HepG2 (cell line): ENCODE results near the gene KIF24. TPM values are rescaled to one million over a fixed set of nuclear protein-coding genes. Genes with fewer than 3 reads are reported as not detected.

Experiments used
- EP300 ChIP-seq, 3 experiments: sonication (generic) in 1 of 3; formaldehyde crosslinking in 1 of 3; IDR thresholded peaks; 2 replicates each; pipeline versions ENCODE4 v1.5.1 to v1.6.1; 2011 to 2020; ENCODE audit warnings: low read depth in 2 of 3, low read length in 2 of 3, borderline replicate concordance in 1 of 3, improper control_type of control experiment in 1 of 3, mild to moderate bottlenecking in 1 of 3, missing genetic modification reagents in 1 of 3, moderate library complexity in 1 of 3
- ERF ChIP-seq: IDR thresholded peaks from 2 replicates; pipeline ENCODE4 v1.6.1; 2018; ENCODE audit warnings: missing biosample characterization, missing genetic modification reagents
- HNRNPL ChIP-seq: fragments of 200-400 bp; formaldehyde crosslinking; IDR thresholded peaks from 2 replicates; pipeline ENCODE4 v1.6.1; 2017; ENCODE audit warnings: mild to moderate bottlenecking, low read depth, low read length
- KDM2A ChIP-seq: sonication (generic); formaldehyde crosslinking; IDR thresholded peaks from 2 replicates; pipeline ENCODE4 v1.4.0; 2020; ENCODE audit warnings: low read depth, missing genetic modification reagents, borderline replicate concordance
- KLF16 ChIP-seq, 2 experiments: sonication (generic) in 1 of 2; formaldehyde crosslinking in 1 of 2; IDR thresholded peaks; 2 replicates each; pipeline versions ENCODE4 v1.6.1 to v1.8.0; 2016 to 2023; ENCODE audit warnings: missing genetic modification reagents in 2 of 2, missing compliant biosample characterization in 1 of 2
- RFXANK ChIP-seq: IDR thresholded peaks from 2 replicates; pipeline ENCODE4 v1.6.1; 2016
- SIN3A ChIP-seq: IDR thresholded peaks from 2 replicates; pipeline ENCODE4 v1.6.1; 2011; ENCODE audit warnings: low read depth, mild to moderate bottlenecking, control low read depth, low read length, borderline replicate concordance
- SPEN ChIP-seq: sonication (generic); formaldehyde crosslinking; IDR thresholded peaks from 2 replicates; pipeline ENCODE4 v1.5.1; 2020; ENCODE audit warnings: low read depth, mild to moderate bottlenecking, missing genetic modification reagents
- TEAD3 ChIP-seq: optimal IDR thresholded peaks from 2 replicates; pipeline ENCODE3; 2016; ENCODE audit warnings: borderline replicate concordance
- ZFX ChIP-seq: sonication (generic); formaldehyde crosslinking; IDR thresholded peaks from 2 replicates; pipeline ENCODE4 v1.4.0; 2020; ENCODE audit warnings: mild to moderate bottlenecking, low read depth, missing genetic modification reagents, moderate library complexity
- ZMYM4 ChIP-seq: sonication (generic); formaldehyde crosslinking; IDR thresholded peaks from 2 replicates; pipeline ENCODE4 v1.8.1; 2023; ENCODE audit warnings: mild to moderate bottlenecking, missing genetic modification reagents
- ZNF264 ChIP-seq: sonication (generic); formaldehyde crosslinking; IDR thresholded peaks from 2 replicates; pipeline ENCODE4 v1.4.0; 2020; ENCODE audit warnings: missing genetic modification reagents
- ZNF337 ChIP-seq: sonication (generic); formaldehyde crosslinking; IDR thresholded peaks from 2 replicates; pipeline ENCODE4 v1.5.1; 2020; ENCODE audit warnings: missing genetic modification reagents, low read depth, mild to moderate bottlenecking, borderline replicate concordance
- polyA plus RNA-seq, 8 experiments: library from polyadenylated mRNA; depleted of rRNA in 3 of 8; stranded (reverse) in 7 of 8; unstranded in 1 of 8; fragments of >200 nt; fragmentation: Illumina TruSeq in 4 of 8; extraction: Trizol in 4 of 8; gene quantifications; 2 replicates each; pipeline versions ENCODE4 v1.2.1 to v1.2.3, GENCODE V29; 2011 to 2016; ENCODE audit warnings: low read depth in 4 of 8, missing spikeins in 1 of 8, mixed read lengths in 1 of 8; ENCODE audit not compliant: insufficient read depth in 1 of 8
- total RNA-seq, 5 experiments: library from RNA; depleted of rRNA; stranded (reverse); fragments of >200 nt; fragmentation: Illumina TruSeq; extraction: Trizol; gene quantifications; 2 replicates each; pipeline ENCODE4 v1.2.3, GENCODE V29; 2016; ENCODE audit warnings: low read depth in 1 of 5
- TF ChIP-seq, protein P1 (sequence below): sonication (generic); formaldehyde crosslinking; IDR thresholded peaks from 2 replicates; pipeline ENCODE4 v1.4.0; 2020; ENCODE audit warnings: missing genetic modification reagents, borderline replicate concordance
- TF ChIP-seq, protein P2 (sequence below): sonication (generic); formaldehyde crosslinking; IDR thresholded peaks from 2 replicates; pipeline ENCODE4 v1.4.0; 2020; ENCODE audit warnings: missing genetic modification reagents
- TF ChIP-seq, protein P3 (sequence below): sonication (generic); formaldehyde crosslinking; IDR thresholded peaks from 2 replicates; pipeline ENCODE4 v1.5.1; 2020; ENCODE audit warnings: mild to moderate bottlenecking, missing genetic modification reagents, moderate library complexity

The KIF24 gene
- total and polyA plus RNA-seq, 2 of the 13 experiments (the other 11 are each of a cell fraction or from before 2014, with no cell fraction given) = 1.1 to 3.0 TPM

DNA sequence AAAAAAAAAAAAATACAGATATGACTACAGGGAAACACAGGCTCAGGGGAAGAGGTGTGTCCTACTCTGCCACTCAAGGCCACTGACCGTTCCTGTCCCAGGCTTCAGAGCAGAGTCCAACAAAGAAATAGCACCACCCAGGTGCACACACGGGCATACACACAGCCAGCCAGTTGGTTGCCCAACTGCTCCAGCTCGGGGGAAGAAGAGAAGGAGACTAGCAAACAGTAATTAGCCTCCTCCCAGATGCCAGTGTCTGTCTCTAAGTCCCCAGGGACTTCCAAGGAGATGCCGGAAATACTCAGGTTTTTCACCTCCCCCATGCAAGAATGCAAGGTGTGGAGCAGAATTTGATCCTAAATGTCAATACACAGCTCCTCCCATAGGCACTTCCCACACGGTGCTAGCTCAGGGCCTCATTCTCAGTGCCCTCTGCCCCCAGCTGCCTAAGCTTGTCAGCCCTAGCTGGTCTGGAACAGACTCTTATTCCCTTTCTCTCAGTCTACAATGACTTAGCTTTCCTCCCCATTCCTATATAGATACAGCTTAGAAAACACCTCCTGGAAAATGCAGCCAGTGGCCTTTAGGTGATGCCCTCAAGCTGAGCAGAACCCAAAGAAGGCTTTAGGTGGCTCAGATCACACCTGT is 46.0 kb upstream of the KIF24 start (continued):
- peak; percentile 54; the same call in 1 of the 2 replicates for TF ChIP-seq SPEN (CRISPR knock-in tag)
- peak; percentile 35; the same call in 1 of the 2 replicates for TF ChIP-seq ZFX (CRISPR knock-in tag)
- peak; percentile 80; the same call in 1 of the 2 replicates for TF ChIP-seq ZNF264 (CRISPR knock-in tag)
- peak; percentile 9; the same call in 1 of the 2 replicates for TF ChIP-seq ZNF337 (CRISPR knock-in tag)
- TF ChIP-seq TEAD3 (CRISPR knock-in tag) = peak; percentile 64
- TF ChIP-seq, protein P1, sequence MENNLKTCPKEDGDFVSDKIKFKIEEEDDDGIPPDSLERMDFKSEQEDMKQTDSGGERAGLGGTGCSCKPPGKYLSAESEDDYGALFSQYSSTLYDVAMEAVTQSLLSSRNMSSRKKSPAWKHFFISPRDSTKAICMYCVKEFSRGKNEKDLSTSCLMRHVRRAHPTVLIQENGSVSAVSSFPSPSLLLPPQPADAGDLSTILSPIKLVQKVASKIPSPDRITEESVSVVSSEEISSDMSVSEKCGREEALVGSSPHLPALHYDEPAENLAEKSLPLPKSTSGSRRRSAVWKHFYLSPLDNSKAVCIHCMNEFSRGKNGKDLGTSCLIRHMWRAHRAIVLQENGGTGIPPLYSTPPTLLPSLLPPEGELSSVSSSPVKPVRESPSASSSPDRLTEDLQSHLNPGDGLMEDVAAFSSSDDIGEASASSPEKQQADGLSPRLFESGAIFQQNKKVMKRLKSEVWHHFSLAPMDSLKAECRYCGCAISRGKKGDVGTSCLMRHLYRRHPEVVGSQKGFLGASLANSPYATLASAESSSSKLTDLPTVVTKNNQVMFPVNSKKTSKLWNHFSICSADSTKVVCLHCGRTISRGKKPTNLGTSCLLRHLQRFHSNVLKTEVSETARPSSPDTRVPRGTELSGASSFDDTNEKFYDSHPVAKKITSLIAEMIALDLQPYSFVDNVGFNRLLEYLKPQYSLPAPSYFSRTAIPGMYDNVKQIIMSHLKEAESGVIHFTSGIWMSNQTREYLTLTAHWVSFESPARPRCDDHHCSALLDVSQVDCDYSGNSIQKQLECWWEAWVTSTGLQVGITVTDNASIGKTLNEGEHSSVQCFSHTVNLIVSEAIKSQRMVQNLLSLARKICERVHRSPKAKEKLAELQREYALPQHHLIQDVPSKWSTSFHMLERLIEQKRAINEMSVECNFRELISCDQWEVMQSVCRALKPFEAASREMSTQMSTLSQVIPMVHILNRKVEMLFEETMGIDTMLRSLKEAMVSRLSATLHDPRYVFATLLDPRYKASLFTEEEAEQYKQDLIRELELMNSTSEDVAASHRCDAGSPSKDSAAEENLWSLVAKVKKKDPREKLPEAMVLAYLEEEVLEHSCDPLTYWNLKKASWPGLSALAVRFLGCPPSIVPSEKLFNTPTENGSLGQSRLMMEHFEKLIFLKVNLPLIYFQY (CRISPR knock-in tag) = no peak
- TF ChIP-seq RFXANK (CRISPR knock-in tag) = no peak
- TF ChIP-seq KLF16 (CRISPR knock-in tag; IDR thresholded peaks at IDR 0.05) = 0 out of 4 replicates have a peak, but pooled peaks of 1 of the 2 experiments have one; percentile 26
- TF ChIP-seq KDM2A (CRISPR knock-in tag) = peak; percentile 50; the same call in 1 of the 2 replicates
- TF ChIP-seq, protein P2, sequence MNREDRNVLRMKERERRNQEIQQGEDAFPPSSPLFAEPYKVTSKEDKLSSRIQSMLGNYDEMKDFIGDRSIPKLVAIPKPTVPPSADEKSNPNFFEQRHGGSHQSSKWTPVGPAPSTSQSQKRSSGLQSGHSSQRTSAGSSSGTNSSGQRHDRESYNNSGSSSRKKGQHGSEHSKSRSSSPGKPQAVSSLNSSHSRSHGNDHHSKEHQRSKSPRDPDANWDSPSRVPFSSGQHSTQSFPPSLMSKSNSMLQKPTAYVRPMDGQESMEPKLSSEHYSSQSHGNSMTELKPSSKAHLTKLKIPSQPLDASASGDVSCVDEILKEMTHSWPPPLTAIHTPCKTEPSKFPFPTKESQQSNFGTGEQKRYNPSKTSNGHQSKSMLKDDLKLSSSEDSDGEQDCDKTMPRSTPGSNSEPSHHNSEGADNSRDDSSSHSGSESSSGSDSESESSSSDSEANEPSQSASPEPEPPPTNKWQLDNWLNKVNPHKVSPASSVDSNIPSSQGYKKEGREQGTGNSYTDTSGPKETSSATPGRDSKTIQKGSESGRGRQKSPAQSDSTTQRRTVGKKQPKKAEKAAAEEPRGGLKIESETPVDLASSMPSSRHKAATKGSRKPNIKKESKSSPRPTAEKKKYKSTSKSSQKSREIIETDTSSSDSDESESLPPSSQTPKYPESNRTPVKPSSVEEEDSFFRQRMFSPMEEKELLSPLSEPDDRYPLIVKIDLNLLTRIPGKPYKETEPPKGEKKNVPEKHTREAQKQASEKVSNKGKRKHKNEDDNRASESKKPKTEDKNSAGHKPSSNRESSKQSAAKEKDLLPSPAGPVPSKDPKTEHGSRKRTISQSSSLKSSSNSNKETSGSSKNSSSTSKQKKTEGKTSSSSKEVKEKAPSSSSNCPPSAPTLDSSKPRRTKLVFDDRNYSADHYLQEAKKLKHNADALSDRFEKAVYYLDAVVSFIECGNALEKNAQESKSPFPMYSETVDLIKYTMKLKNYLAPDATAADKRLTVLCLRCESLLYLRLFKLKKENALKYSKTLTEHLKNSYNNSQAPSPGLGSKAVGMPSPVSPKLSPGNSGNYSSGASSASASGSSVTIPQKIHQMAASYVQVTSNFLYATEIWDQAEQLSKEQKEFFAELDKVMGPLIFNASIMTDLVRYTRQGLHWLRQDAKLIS (CRISPR knock-in tag) = no peak
- TF ChIP-seq ERF (CRISPR knock-in tag) = peak; percentile 88
- TF ChIP-seq EP300 (IDR thresholded peaks at IDR 0.05; ENCODE audit: low read depth in 2 of 2, low read length in 2 of 2) = peak in 1 of 2 experiments; percentile 52; a peak in 1 of 4 replicates
- peak; percentile 38; the same call in 1 of the 2 replicates for TF ChIP-seq EP300 (CRISPR knock-in tag; IDR thresholded peaks at IDR 0.05; ENCODE audit: borderline replicate concordance)
- peak; percentile 59; the same call in 1 of the 2 replicates for TF ChIP-seq ZMYM4 (CRISPR knock-in tag)
- TF ChIP-seq, protein P3, sequence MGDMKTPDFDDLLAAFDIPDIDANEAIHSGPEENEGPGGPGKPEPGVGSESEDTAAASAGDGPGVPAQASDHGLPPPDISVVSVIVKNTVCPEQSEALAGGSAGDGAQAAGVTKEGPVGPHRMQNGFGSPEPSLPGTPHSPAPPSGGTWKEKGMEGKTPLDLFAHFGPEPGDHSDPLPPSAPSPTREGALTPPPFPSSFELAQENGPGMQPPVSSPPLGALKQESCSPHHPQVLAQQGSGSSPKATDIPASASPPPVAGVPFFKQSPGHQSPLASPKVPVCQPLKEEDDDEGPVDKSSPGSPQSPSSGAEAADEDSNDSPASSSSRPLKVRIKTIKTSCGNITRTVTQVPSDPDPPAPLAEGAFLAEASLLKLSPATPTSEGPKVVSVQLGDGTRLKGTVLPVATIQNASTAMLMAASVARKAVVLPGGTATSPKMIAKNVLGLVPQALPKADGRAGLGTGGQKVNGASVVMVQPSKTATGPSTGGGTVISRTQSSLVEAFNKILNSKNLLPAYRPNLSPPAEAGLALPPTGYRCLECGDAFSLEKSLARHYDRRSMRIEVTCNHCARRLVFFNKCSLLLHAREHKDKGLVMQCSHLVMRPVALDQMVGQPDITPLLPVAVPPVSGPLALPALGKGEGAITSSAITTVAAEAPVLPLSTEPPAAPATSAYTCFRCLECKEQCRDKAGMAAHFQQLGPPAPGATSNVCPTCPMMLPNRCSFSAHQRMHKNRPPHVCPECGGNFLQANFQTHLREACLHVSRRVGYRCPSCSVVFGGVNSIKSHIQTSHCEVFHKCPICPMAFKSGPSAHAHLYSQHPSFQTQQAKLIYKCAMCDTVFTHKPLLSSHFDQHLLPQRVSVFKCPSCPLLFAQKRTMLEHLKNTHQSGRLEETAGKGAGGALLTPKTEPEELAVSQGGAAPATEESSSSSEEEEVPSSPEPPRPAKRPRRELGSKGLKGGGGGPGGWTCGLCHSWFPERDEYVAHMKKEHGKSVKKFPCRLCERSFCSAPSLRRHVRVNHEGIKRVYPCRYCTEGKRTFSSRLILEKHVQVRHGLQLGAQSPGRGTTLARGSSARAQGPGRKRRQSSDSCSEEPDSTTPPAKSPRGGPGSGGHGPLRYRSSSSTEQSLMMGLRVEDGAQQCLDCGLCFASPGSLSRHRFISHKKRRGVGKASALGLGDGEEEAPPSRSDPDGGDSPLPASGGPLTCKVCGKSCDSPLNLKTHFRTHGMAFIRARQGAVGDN (CRISPR knock-in tag) = peak; percentile 59
- peak; percentile 78; the same call in 1 of the 2 replicates for TF ChIP-seq SIN3A
- peak; percentile 75; the same call in 1 of the 2 replicates for TF ChIP-seq HNRNPL
